Sigmoid colon (tissue), 7 donors: Measurements from ENCODE around the gene SPATA31E1. TPM values are rescaled to one million over a fixed set of nuclear protein-coding genes. Genes with fewer than 3 reads are reported as not detected.

Experiments
- DNase-seq: peaks from one replicate; pipeline ENCODE4 v3.0.0-alpha.2; 2019
- H3K27ac ChIP-seq, 4 donors: fragments of 200-600 bp; sonication (generic); one replicate each; pipeline ENCODE4 v1.5.1; 2016 to 2019; ENCODE audit warnings: mild to moderate bottlenecking in 1 of 4
- H3K27me3 ChIP-seq, 3 donors: fragments of 200-600 bp; sonication (generic); one replicate each; pipeline ENCODE4 v1.5.1; 2019; ENCODE audit warnings: mild to moderate bottlenecking in 1 of 3
- H3K36me3 ChIP-seq, 4 donors: fragments of 200-600 bp; sonication (generic); one replicate each; pipeline ENCODE4 v1.5.1; 2016 to 2019
- H3K4me1 ChIP-seq, 4 donors: fragments of 200-600 bp; sonication (generic); one replicate each; pipeline ENCODE4 v1.5.1; 2017 to 2019
- H3K4me3 ChIP-seq, 4 donors: fragments of 200-600 bp; sonication (generic); one replicate each; pipeline ENCODE4 v1.5.1; 2017 to 2019; ENCODE audit warnings: mild to moderate bottlenecking in 2 of 4, moderate library complexity in 1 of 4
- H3K9me3 ChIP-seq, 4 donors: fragments of 200-600 bp in 3 of 4; sonication (generic) in 3 of 4; one replicate each; pipeline versions ENCODE4 v1.5.1 to v1.6.1; 2013 to 2019
- EP300 ChIP-seq, 4 donors: sonication (generic); formaldehyde crosslinking; IDR thresholded peaks; one replicate each; pipeline ENCODE4 v1.6.1; 2017; ENCODE audit warnings: antibody characterized with exemption in 4 of 4
- POLR2A ChIP-seq, 2 donors: fragments of 450-650 bp; IDR thresholded peaks; one replicate each; pipeline ENCODE4 v1.6.1; 2016; ENCODE audit warnings: antibody characterized with exemption in 2 of 2, mild to moderate bottlenecking in 2 of 2, moderate library complexity in 2 of 2
- POLR2AphosphoS5 ChIP-seq, 4 donors: sonication (generic); formaldehyde crosslinking; IDR thresholded peaks; one replicate each; pipeline ENCODE4 v1.6.1; 2017; ENCODE audit warnings: antibody characterized with exemption in 4 of 4
- WGBS, 2 donors: extraction: QIAGEN DNeasy Blood & Tissue Kit; methylation state at CpG; one replicate each; pipeline ENCODE4 v1.1.7; 2013; 5-methylcytosine and 5-hydroxymethylcytosine counted together
- intact Hi-C: fragments of 100-400 bp; cut with DNase I; formaldehyde crosslinking; loops from one replicate; pipeline ENCODE4 v1.15.1; 2023
- polyA plus RNA-seq, 3 donors: library from polyadenylated mRNA; stranded (reverse); fragments of 200-250 nt; gene quantifications; one replicate each; pipeline ENCODE4 v1.2.3, GENCODE V29; 2013
- total RNA-seq, 4 donors: library from RNA; depleted of rRNA; stranded (reverse); fragments of >200 nt; gene quantifications; one replicate each; pipeline ENCODE4 v1.1.0, GENCODE V29; 2016
- TF ChIP-seq, protein P1 (sequence below), 4 experiments: fragments of 450-650 bp in 3 of 4; fragments of 200-600 bp in 1 of 4; IDR thresholded peaks; one replicate each; pipeline ENCODE4 v1.5.1; 2016 to 2019; ENCODE audit warnings: antibody characterized with exemption in 4 of 4, mild to moderate bottlenecking in 3 of 4, moderate library complexity in 2 of 4
- donor health status: healthy with polysubstance abuse.
- donor health status: Bipolar disorder and iron deficiency.
- donor health status: healthy.

Gene SPATA31E1
- total RNA-seq (not detected), polyA plus RNA-seq (under 1 TPM in 1 of 3 donors, not detected in 2; 0.01 TPM)

GRCh38 chr9:87882627-87883026 is at the start of gene SPATA31E1:
Gene SPATA31E1, plus strand, starts transcription at chr9:87882877. Its CDS starts 15 bp downstream, at chr9:87882892.
- intact Hi-C loops: loop anchor here (5.0 kb wide), 2 partner anchors 85 to 200 kb away; no protein-coding TSS in a partner anchor
- H3K36me3 ChIP-seq: no peaks in the 10 kb centered on the region
- no peak for DNase-seq
- WGBS, 2 donors: 83 to 88% methylated on average over 5 of the region's 5 CpGs
- H3K4me3 ChIP-seq: no peak within 1 kb of the TSS
- H3K9me3 ChIP-seq: peaks cover 0 to 4% (median 0%) of the 10 kb centered on the region in 4 donors
- H3K4me1 ChIP-seq: peaks cover 0 to 13% (median 10%) of the 10 kb centered on the region in 4 donors
- H3K27me3 ChIP-seq: no peaks in the 10 kb centered on the region
- TF ChIP-seq POLR2AphosphoS5 (IDR thresholded peaks at IDR 0.05) (no peak), POLR2A (IDR thresholded peaks at IDR 0.05) (no peak), EP300 (IDR thresholded peaks at IDR 0.05) (no peak)
- TF ChIP-seq, protein P1, sequence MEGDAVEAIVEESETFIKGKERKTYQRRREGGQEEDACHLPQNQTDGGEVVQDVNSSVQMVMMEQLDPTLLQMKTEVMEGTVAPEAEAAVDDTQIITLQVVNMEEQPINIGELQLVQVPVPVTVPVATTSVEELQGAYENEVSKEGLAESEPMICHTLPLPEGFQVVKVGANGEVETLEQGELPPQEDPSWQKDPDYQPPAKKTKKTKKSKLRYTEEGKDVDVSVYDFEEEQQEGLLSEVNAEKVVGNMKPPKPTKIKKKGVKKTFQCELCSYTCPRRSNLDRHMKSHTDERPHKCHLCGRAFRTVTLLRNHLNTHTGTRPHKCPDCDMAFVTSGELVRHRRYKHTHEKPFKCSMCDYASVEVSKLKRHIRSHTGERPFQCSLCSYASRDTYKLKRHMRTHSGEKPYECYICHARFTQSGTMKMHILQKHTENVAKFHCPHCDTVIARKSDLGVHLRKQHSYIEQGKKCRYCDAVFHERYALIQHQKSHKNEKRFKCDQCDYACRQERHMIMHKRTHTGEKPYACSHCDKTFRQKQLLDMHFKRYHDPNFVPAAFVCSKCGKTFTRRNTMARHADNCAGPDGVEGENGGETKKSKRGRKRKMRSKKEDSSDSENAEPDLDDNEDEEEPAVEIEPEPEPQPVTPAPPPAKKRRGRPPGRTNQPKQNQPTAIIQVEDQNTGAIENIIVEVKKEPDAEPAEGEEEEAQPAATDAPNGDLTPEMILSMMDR (IDR thresholded peaks at IDR 0.05): no peak
- H3K27ac ChIP-seq: no peak within 1 kb of the TSS

DNA sequence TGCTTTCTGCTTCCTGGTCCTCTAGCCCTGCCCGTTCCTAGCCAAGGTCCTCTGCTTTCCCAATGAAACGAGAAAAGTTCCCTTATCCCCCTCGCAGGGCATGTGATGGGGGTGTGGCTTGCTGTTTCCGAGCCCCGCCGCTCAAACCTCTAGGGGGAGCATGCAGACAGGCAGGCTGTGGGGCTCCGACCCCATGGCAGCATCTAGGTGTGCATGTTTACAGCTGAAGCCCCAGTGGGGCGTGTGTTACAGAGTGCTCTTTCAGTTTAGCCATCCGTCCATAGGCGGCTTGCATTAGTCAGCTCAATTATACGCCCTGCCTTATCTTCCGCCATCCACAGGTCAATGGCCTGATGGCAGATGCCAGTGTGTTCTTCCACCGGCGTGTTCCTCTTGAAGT is 48.3 kb upstream of the SPATA31E1 start:
- no peak for DNase-seq
- intact Hi-C loops: no loop called here
- Histone ChIP-seq H3K36me3 (no peaks in the 10 kb centered on the region), H3K4me3 (no peak overlapping the region), H3K4me1 (peaks cover 0 to 13% (median 11%) of the 10 kb centered on the region in 4 donors), H3K27me3 (no peaks in the 10 kb centered on the region), H3K9me3 (no peaks in the 10 kb centered on the region), H3K27ac (no peak overlapping the region)
- 45 to 70% methylated on average over 14 of the region's 14 CpGs for WGBS, 2 donors
- TF ChIP-seq, protein P1 (IDR thresholded peaks at IDR 0.05): no peak
- TF ChIP-seq EP300 (IDR thresholded peaks at IDR 0.05): no peak
- TF ChIP-seq POLR2AphosphoS5 (IDR thresholded peaks at IDR 0.05): no peak
- TF ChIP-seq POLR2A (IDR thresholded peaks at IDR 0.05): no peak

GRCh38 chr9:87836536-87836935 is 46.1 kb upstream of the SPATA31E1 start:
- no peaks in the 10 kb centered on the region for H3K36me3 ChIP-seq
- 88 to 90% methylated on average over 5 of the region's 5 CpGs for WGBS, 2 donors
- H3K27me3 ChIP-seq: no peaks in the 10 kb centered on the region
- DNase-seq: no peak
- intact Hi-C loops: no loop called here
- no peaks in the 10 kb centered on the region for H3K9me3 ChIP-seq
- peaks cover 0 to 28% (median 18%) of the 10 kb centered on the region in 4 donors for H3K4me1 ChIP-seq
- H3K4me3 ChIP-seq: no peak overlapping the region
- no peak overlapping the region for H3K27ac ChIP-seq
- TF ChIP-seq, protein P1 (IDR thresholded peaks at IDR 0.05): no peak
- TF ChIP-seq EP300 (IDR thresholded peaks at IDR 0.05) (no peak), POLR2A (IDR thresholded peaks at IDR 0.05) (no peak), POLR2AphosphoS5 (IDR thresholded peaks at IDR 0.05) (no peak)

DNA sequence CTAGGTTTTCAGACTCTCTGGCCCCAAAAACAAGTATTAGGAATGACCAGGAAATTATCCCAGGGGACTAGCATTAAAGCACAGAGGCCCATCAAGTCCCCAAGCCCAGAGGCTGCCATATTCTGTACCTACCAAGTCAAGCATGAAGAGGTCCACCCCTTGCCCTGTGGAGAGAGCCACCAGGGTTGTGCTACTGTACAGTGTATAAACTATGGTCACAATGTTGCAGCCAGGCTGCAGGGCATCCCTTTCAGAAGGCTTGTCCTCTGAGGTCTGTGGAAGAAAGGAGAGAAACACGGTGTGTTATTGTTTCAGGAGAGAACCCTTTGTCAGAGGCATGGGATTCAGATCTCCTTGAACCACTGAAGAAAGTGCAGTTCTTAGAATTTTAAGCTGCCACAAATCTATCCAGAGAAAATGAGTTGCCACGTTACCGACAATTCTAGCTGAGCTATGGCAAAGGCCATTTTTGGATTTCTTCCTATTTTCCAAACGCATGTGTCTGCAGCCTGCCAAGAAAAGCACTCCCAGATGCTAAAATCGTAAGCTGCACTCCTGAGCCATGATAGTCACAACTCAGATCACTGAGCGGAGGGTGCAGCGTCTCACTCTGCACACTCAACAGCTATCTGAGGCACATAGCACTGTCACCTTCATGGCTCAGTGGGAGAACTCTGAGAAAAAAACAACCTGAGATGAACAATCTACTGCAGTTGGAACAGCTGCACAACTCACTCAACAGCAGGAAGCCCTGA is 45.5 kb upstream of the SPATA31E1 start:
- Histone ChIP-seq H3K4me1 (peaks cover 0 to 32% (median 19%) of the 10 kb centered on the region in 4 donors), H3K27ac (peak overlapping the region in 2 of 4 donors; percentile 3 to 37), H3K9me3 (no peaks in the 10 kb centered on the region), H3K4me3 (no peak overlapping the region), H3K36me3 (no peaks in the 10 kb centered on the region), H3K27me3 (no peaks in the 10 kb centered on the region)
- TF ChIP-seq POLR2AphosphoS5 (IDR thresholded peaks at IDR 0.05): no peak
- TF ChIP-seq POLR2A (IDR thresholded peaks at IDR 0.05): no peak
- no peak for TF ChIP-seq EP300 (IDR thresholded peaks at IDR 0.05)
- TF ChIP-seq, protein P1 (IDR thresholded peaks at IDR 0.05): no peak
- intact Hi-C loops: no loop called here
- DNase-seq: no peak
- 74 to 83% methylated on average over 7 of the region's 7 CpGs for WGBS, 2 donors
